ENCODE measurements around the gene PLEKHM3.

GRCh38 chr2:207925601-207926000 lies 99.7 kb downstream of the PLEKHM3 start:
- TF ChIP-seq MAX (IDR thresholded peaks at IDR 0.05; ENCODE audit: insufficient read depth, insufficient read length) (no peak), CTCF (IDR thresholded peaks at IDR 0.05; ENCODE audit: extremely low read depth in 1 of 2, insufficient read depth in 1 of 2, low read depth in 1 of 2, low read length in 2 of 2) (no peak), POLR2AphosphoS5 (IDR thresholded peaks at IDR 0.05; ENCODE audit: insufficient read depth, low read depth, low read length) (no peak), EZH2 (IDR thresholded peaks at IDR 0.05; ENCODE audit: borderline replicate concordance, low read depth, low read length, severe bottlenecking) (no peak)
